ENCODE results near the gene C1orf87. TPM values are rescaled to one million over a fixed set of nuclear protein-coding genes. Genes with fewer than 3 reads are reported as not detected.
"Not testable (repeated sequence)": the region's sequence is repeated elsewhere in the genome, so short reads cannot be mapped to it uniquely, and the experiment has no call there.

The C1orf87 gene
- total RNA-seq, 1 donor from 2014 or later, result not detected

DNA sequence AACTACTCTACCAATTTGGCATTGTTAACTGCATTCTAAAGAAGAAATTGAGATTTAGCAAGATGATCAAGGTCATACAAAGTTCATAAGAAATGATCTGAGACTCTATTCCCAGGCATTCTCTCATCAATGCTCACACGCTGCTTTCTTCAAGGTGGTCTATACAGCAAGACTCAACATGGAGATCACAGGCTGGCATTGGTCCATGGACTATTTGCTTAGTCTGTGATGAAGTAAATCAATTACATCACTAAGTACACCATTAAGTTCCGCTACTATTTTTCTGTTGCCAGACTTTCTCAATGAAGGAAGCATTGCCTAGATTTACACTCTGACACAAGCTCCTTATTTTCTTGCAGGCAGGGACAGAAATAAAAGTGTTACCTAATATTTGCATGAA lies 95.1 kb downstream of the C1orf87 start:
- Histone ChIP-seq H3K9me3 (ENCODE audit: control insufficient read depth in 3 of 3, low read length in 3 of 3) (no peaks in the 10 kb centered on the region), H3K4me3 (ENCODE audit: low read length in 3 of 3) (no peak overlapping the region), H3K36me3 (ENCODE audit: control insufficient read depth in 3 of 3, insufficient read depth in 3 of 3, low read length in 3 of 3) (no peaks in the 10 kb centered on the region)

GRCh38 chr1:59978026-59978425 lies 95.5 kb downstream of the C1orf87 start:
- Histone ChIP-seq H3K9me3 (ENCODE audit: control insufficient read depth in 3 of 3, low read length in 3 of 3) (no peaks in the 10 kb centered on the region), H3K27ac (ENCODE audit: low read depth, low read length) (no peak overlapping the region)

More for the DNA sequence above, 95.1 kb downstream of the C1orf87 start:
- H3K27ac ChIP-seq (ENCODE audit: low read depth, low read length), result no peak overlapping the region
- H3K4me1 ChIP-seq (ENCODE audit: control insufficient read depth in 3 of 3, insufficient read depth in 3 of 3, low read length in 3 of 3), result peaks cover 0 to 4% (median 1%) of the 10 kb centered on the region in 3 donors
- no peak overlapping the region for H3K9ac ChIP-seq (ENCODE audit: low read depth in 1 of 3, low read length in 3 of 3)
- no peaks in the 10 kb centered on the region for H3K27me3 ChIP-seq (ENCODE audit: control insufficient read depth in 3 of 3, insufficient read depth in 3 of 3, low read length in 3 of 3)

DNA sequence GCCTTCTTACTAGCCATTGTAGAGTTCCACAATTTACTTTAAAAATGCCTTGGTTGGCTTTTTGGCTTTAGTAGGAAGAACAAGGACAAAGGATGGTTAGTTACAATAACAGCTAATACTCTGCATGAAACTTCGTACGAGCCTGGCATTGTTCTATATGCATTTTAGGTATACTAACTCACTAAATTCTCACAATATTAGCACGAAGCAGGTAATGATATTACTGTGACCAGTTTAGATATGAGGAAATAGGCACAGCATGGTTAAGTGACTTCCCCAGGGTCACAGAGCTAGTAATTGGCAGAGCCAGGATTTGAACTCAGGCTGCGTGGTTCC lies 96.5 kb downstream of the C1orf87 start:
- Histone ChIP-seq H3K9ac (ENCODE audit: low read depth in 1 of 3, low read length in 3 of 3) (no peak overlapping the region), H3K4me3 (ENCODE audit: low read length in 3 of 3) (no peak overlapping the region), H3K27ac (ENCODE audit: low read depth, low read length) (no peak overlapping the region), H3K36me3 (ENCODE audit: control insufficient read depth in 3 of 3, insufficient read depth in 3 of 3, low read length in 3 of 3) (no peaks in the 10 kb centered on the region), H3K9me3 (ENCODE audit: control insufficient read depth in 3 of 3, low read length in 3 of 3) (no peaks in the 10 kb centered on the region), H3K27me3 (ENCODE audit: control insufficient read depth in 3 of 3, insufficient read depth in 3 of 3, low read length in 3 of 3) (no peaks in the 10 kb centered on the region), H3K4me1 (ENCODE audit: control insufficient read depth in 3 of 3, insufficient read depth in 3 of 3, low read length in 3 of 3) (peaks cover 0 to 8% (median 3%) of the 10 kb centered on the region in 3 donors)

More at GRCh38 chr1:59978026-59978425, 95.5 kb downstream of the C1orf87 start:
- H3K27me3 ChIP-seq (ENCODE audit: control insufficient read depth in 3 of 3, insufficient read depth in 3 of 3, low read length in 3 of 3), result no peaks in the 10 kb centered on the region
- H3K36me3 ChIP-seq (ENCODE audit: control insufficient read depth in 3 of 3, insufficient read depth in 3 of 3, low read length in 3 of 3), result no peaks in the 10 kb centered on the region
- no peak overlapping the region for H3K9ac ChIP-seq (ENCODE audit: low read depth in 1 of 3, low read length in 3 of 3)
- peaks cover 0 to 4% (median 3%) of the 10 kb centered on the region in 3 donors for H3K4me1 ChIP-seq (ENCODE audit: control insufficient read depth in 3 of 3, insufficient read depth in 3 of 3, low read length in 3 of 3)
- H3K4me3 ChIP-seq (ENCODE audit: low read length in 3 of 3), result no peak overlapping the region

- no peak overlapping the region for H3K9ac ChIP-seq (ENCODE audit: low read depth in 1 of 3, low read length in 3 of 3)
- peaks cover 0 to 8% (median 3%) of the 10 kb centered on the region in 3 donors for H3K4me1 ChIP-seq (ENCODE audit: control insufficient read depth in 3 of 3, insufficient read depth in 3 of 3, low read length in 3 of 3)
- no peaks in the 10 kb centered on the region for H3K27me3 ChIP-seq (ENCODE audit: control insufficient read depth in 3 of 3, insufficient read depth in 3 of 3, low read length in 3 of 3)
- no peak overlapping the region for H3K27ac ChIP-seq (ENCODE audit: low read depth, low read length)
- H3K4me3 ChIP-seq (ENCODE audit: low read length in 3 of 3), result peak overlapping the region in 2 of 3 donors; percentile 13 to 38
- H3K36me3 ChIP-seq (ENCODE audit: control insufficient read depth in 3 of 3, insufficient read depth in 3 of 3, low read length in 3 of 3), result no peaks in the 10 kb centered on the region
- H3K9me3 ChIP-seq (ENCODE audit: control insufficient read depth in 3 of 3, low read length in 3 of 3), result no peaks in the 10 kb centered on the region
These were observed 97.1 kb downstream of the C1orf87 start for GRCh38 chr1:59976194-59977074.

- Histone ChIP-seq H3K9me3 (ENCODE audit: control insufficient read depth in 3 of 3, low read length in 3 of 3) (no peaks in the 10 kb centered on the region), H3K27ac (ENCODE audit: low read depth, low read length) (no peak overlapping the region), H3K4me1 (ENCODE audit: control insufficient read depth in 3 of 3, insufficient read depth in 3 of 3, low read length in 3 of 3) (peaks cover 0 to 8% (median 8%) of the 10 kb centered on the region in 3 donors)
These were observed 99.9 kb downstream of the C1orf87 start for GRCh38 chr1:59973719-59974118.

DNA sequence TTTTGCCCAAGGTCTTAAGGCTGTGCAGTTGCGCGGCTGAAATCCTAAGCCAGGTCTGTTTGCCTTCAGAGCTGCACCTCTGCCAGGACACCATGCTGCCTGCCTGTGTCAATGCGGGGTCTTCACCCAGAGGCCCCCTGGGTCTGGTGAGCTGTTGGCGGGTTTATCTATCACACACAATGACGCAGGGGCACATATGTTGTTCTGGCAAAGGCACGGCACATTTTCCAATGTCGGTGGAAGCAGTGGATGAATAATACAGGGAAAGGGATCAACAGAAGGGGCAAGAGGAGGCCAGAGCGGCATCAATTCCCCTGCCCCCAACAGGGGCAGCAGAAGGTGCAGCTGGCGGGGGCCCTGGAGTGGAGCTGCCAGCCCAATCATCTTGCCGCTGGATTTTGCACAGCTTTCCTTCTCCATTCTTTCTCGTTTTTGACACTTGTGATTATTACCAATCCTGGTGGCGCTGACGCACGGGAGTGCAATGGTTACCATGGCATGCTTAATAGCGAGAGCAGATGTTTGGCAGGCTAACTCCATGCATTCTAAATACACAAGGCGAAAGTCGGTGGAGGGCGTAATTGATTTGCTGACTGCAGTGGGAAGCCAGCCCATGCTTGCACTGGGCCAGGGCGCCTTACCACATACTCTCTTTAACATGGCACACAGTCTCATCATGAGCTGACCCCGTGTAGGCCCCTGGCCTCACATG lies 101.2 kb downstream of the C1orf87 start:
- H3K27me3 ChIP-seq (ENCODE audit: control insufficient read depth in 3 of 3, insufficient read depth in 3 of 3, low read length in 3 of 3), result no peaks in the 10 kb centered on the region
- peaks cover 0 to 8% (median 8%) of the 10 kb centered on the region in 3 donors for H3K4me1 ChIP-seq (ENCODE audit: control insufficient read depth in 3 of 3, insufficient read depth in 3 of 3, low read length in 3 of 3)
- H3K9me3 ChIP-seq (ENCODE audit: control insufficient read depth in 3 of 3, low read length in 3 of 3), result no peaks in the 10 kb centered on the region
- no peak overlapping the region for H3K9ac ChIP-seq (ENCODE audit: low read depth in 1 of 3, low read length in 3 of 3)
- H3K36me3 ChIP-seq (ENCODE audit: control insufficient read depth in 3 of 3, insufficient read depth in 3 of 3, low read length in 3 of 3), result no peaks in the 10 kb centered on the region
- H3K27ac ChIP-seq (ENCODE audit: low read depth, low read length), result no peak overlapping the region
- no peak overlapping the region for H3K4me3 ChIP-seq (ENCODE audit: low read length in 3 of 3)

More at GRCh38 chr1:59973719-59974118, 99.9 kb downstream of the C1orf87 start:
- H3K4me3 ChIP-seq (ENCODE audit: low read length in 3 of 3), result no peak overlapping the region
- H3K9ac ChIP-seq (ENCODE audit: low read depth in 1 of 3, low read length in 3 of 3), result no peak overlapping the region
- H3K36me3 ChIP-seq (ENCODE audit: control insufficient read depth in 3 of 3, insufficient read depth in 3 of 3, low read length in 3 of 3), result no peaks in the 10 kb centered on the region
- H3K27me3 ChIP-seq (ENCODE audit: control insufficient read depth in 3 of 3, insufficient read depth in 3 of 3, low read length in 3 of 3), result no peaks in the 10 kb centered on the region

GRCh38 chr1:59971464-59971911 lies 102.1 kb downstream of the C1orf87 start:
- no peaks in the 10 kb centered on the region for H3K9me3 ChIP-seq (ENCODE audit: control insufficient read depth in 3 of 3, low read length in 3 of 3)
- H3K4me1 ChIP-seq (ENCODE audit: control insufficient read depth in 3 of 3, insufficient read depth in 3 of 3, low read length in 3 of 3), result peaks cover 0 to 8% (median 4%) of the 10 kb centered on the region in 3 donors
- no peak overlapping the region for H3K27ac ChIP-seq (ENCODE audit: low read depth, low read length)
- peak overlapping the region in 1 of 3 donors; percentile 45 for H3K4me3 ChIP-seq (ENCODE audit: low read length in 3 of 3)
- no peaks in the 10 kb centered on the region for H3K27me3 ChIP-seq (ENCODE audit: control insufficient read depth in 3 of 3, insufficient read depth in 3 of 3, low read length in 3 of 3)
- no peaks in the 10 kb centered on the region for H3K36me3 ChIP-seq (ENCODE audit: control insufficient read depth in 3 of 3, insufficient read depth in 3 of 3, low read length in 3 of 3)
- H3K9ac ChIP-seq (ENCODE audit: low read depth in 1 of 3, low read length in 3 of 3), result no peak overlapping the region

DNA sequence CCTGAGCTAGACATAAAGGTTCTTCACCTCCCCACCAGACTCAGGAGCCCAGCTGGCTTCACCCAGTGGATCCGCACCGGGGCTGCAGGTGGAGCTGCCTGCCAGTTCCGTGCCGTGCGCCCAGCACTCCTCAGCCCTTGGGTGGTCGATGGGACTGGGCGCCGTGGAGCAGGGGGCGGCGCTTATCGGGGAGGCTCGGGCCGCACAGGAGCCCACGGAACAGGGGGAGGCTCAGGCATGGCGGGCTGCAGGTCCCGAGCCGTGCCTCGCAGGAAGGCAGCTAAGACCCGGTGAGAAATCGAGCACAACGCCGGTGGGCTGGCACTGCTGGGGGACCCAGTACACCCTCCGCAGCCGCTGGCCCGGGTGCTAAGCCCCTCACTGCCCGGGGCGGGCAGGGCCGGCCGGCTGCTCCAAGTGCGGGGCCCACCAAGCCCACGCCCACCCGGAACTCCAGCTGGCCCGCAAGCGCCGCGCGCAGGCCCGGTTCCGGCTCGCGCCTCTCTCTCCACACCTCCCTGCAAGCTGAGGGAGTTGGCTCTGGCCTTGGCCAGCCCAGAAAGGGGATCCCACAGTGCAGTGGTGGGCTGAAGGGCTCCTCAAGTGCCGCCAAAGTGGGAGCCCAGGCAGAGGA lies 103.9 kb downstream of the C1orf87 start:
- H3K36me3 ChIP-seq (ENCODE audit: control insufficient read depth in 3 of 3, insufficient read depth in 3 of 3, low read length in 3 of 3); H3K4me3 ChIP-seq (ENCODE audit: low read length in 3 of 3); H3K9me3 ChIP-seq (ENCODE audit: control insufficient read depth in 3 of 3, low read length in 3 of 3): not testable (repeated sequence)

DNA sequence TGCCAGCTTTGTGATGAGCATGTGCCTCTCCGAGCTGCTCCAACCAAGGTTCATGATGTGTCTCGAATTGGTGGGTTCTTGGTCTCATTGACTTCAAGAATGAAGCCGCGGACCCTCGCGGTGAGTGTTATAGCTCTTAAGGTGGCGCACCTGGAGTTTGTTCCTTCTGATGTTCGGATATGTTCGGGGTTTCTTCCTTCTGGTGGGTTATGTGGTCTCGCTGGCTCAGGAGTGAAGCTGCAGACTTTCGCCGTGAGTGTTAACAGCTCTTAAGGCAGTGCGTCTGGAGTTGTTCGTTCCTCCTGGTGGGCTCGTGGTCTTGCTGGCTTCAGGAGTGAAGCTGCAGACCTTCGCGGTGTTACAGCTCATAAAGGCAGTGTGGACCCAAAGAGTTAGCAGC lies 104.8 kb downstream of the C1orf87 start:
- H3K9me3 ChIP-seq (ENCODE audit: control insufficient read depth in 3 of 3, low read length in 3 of 3); H3K9ac ChIP-seq (ENCODE audit: low read depth in 1 of 3, low read length in 3 of 3); H3K36me3 ChIP-seq (ENCODE audit: control insufficient read depth in 3 of 3, insufficient read depth in 3 of 3, low read length in 3 of 3); H3K27me3 ChIP-seq (ENCODE audit: control insufficient read depth in 3 of 3, insufficient read depth in 3 of 3, low read length in 3 of 3); H3K4me1 ChIP-seq (ENCODE audit: control insufficient read depth in 3 of 3, insufficient read depth in 3 of 3, low read length in 3 of 3); H3K27ac ChIP-seq (ENCODE audit: low read depth, low read length); H3K4me3 ChIP-seq (ENCODE audit: low read length in 3 of 3): not testable (repeated sequence)

More for the DNA sequence above, 103.9 kb downstream of the C1orf87 start:
- not testable (repeated sequence) for H3K9ac ChIP-seq (ENCODE audit: low read depth in 1 of 3, low read length in 3 of 3); H3K27ac ChIP-seq (ENCODE audit: low read depth, low read length); H3K4me1 ChIP-seq (ENCODE audit: control insufficient read depth in 3 of 3, insufficient read depth in 3 of 3, low read length in 3 of 3); H3K27me3 ChIP-seq (ENCODE audit: control insufficient read depth in 3 of 3, insufficient read depth in 3 of 3, low read length in 3 of 3)

All from skeletal muscle tissue (tissue), 4 donors.